ENCODE data around the gene PLET1. TPM values are rescaled to one million over a fixed set of nuclear protein-coding genes. Genes with fewer than 3 reads are reported as not detected.

Gene PLET1
- total RNA-seq, 4 donors from 2014 or later: not detected

GRCh38 chr11:112235750-112236390 lies 24.8 kb downstream of the PLET1 start:
- TF ChIP-seq, protein P1, sequence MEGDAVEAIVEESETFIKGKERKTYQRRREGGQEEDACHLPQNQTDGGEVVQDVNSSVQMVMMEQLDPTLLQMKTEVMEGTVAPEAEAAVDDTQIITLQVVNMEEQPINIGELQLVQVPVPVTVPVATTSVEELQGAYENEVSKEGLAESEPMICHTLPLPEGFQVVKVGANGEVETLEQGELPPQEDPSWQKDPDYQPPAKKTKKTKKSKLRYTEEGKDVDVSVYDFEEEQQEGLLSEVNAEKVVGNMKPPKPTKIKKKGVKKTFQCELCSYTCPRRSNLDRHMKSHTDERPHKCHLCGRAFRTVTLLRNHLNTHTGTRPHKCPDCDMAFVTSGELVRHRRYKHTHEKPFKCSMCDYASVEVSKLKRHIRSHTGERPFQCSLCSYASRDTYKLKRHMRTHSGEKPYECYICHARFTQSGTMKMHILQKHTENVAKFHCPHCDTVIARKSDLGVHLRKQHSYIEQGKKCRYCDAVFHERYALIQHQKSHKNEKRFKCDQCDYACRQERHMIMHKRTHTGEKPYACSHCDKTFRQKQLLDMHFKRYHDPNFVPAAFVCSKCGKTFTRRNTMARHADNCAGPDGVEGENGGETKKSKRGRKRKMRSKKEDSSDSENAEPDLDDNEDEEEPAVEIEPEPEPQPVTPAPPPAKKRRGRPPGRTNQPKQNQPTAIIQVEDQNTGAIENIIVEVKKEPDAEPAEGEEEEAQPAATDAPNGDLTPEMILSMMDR (IDR thresholded peaks at IDR 0.05): no peak
- TF ChIP-seq POLR2A (IDR thresholded peaks at IDR 0.05): no peak
- TF ChIP-seq EP300 (IDR thresholded peaks at IDR 0.05): no peak
- H3K9me3 ChIP-seq: no peaks in the 10 kb centered on the region
- H3K27me3 ChIP-seq: no peaks in the 10 kb centered on the region
- 92 to 95% methylated on average over 8 of the region's 8 CpGs for WGBS, 2 donors
- peaks cover 0 to 86% (median 8%) of the 10 kb centered on the region in 3 donors for H3K36me3 ChIP-seq
- no peak overlapping the region for H3K27ac ChIP-seq
- no peaks in the 10 kb centered on the region for H3K4me1 ChIP-seq
- no peak overlapping the region for H3K4me3 ChIP-seq
- no peak for DNase-seq (ENCODE audit: low spot score in 2 of 2)

DNA sequence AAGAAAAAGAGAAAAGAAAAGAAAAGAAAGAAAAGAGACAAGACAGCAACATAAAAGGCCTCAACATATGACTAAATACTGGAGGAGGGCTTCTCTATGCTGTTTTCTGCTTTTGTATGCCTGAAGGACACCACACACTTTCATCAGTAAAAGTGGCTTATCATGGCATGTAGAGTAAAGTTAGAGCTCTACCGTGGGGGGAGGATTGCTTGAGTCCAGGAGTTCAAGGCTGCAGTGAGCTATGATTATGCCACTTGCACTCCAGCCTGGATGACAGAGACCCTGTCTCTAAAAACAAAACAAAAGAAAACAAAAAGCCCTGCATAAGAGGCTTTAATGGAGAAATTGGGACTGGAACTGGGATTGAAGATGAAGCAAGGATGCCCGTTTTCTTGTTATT lies 28.7 kb downstream of the PLET1 start:
- no peak overlapping the region for H3K27ac ChIP-seq
- H3K4me3 ChIP-seq: no peak overlapping the region
- H3K4me1 ChIP-seq: peaks cover 0 to 18% (median 3%) of the 10 kb centered on the region in 4 donors
- TF ChIP-seq, protein P1 (IDR thresholded peaks at IDR 0.05): no peak
- TF ChIP-seq EP300 (IDR thresholded peaks at IDR 0.05) (no peak), POLR2A (IDR thresholded peaks at IDR 0.05) (no peak)
- no peaks in the 10 kb centered on the region for H3K9me3 ChIP-seq
- H3K36me3 ChIP-seq: peaks cover 0 to 70% (median 15%) of the 10 kb centered on the region in 3 donors
- no peak for DNase-seq (ENCODE audit: low spot score in 2 of 2)
- no peaks in the 10 kb centered on the region for H3K27me3 ChIP-seq
- WGBS, 2 donors: 86 to 87% methylated on average over 2 of the region's 2 CpGs

DNA sequence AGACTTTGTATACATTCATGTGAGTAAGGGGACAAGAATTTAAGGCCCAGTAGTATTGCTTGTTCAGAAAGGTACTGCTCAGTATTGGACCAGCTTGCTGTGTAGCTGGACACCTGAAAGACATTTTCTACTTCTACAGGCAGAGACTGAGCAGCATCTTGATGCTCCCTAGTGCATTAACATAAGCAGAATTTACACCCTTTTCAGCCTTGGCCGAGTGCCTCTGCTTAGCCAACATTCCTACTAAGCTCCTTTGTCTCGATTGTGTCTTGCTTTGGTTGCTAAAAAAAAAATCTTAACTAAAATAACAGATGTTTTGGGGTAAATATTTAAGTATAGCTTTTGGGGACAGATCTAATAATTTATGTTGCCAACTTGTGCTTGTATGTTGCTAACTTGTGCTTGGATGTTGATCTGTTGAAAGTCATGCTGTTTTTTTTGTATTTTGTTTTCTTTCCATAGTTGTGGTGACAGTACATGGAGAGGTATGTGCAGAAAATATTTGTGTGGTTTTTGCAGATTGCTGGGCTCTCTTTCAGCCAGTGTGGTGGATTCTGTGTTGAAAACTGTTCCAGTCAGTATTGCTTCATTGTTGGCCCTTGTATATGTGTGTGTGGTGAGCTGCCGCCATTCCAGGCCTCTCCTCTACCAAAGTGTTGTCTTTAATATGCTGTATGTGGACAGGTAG lies 30.8 kb downstream of the PLET1 start:
- Histone ChIP-seq H3K4me3 (no peak overlapping the region), H3K4me1 (peaks cover 0 to 26% (median 3%) of the 10 kb centered on the region in 4 donors), H3K9me3 (no peaks in the 10 kb centered on the region), H3K27ac (no peak overlapping the region), H3K27me3 (no peaks in the 10 kb centered on the region), H3K36me3 (peaks cover 0 to 49% (median 13%) of the 10 kb centered on the region in 3 donors)
- TF ChIP-seq POLR2A (IDR thresholded peaks at IDR 0.05): no peak
- TF ChIP-seq EP300 (IDR thresholded peaks at IDR 0.05): no peak
- TF ChIP-seq, protein P1 (IDR thresholded peaks at IDR 0.05): no peak
- 49 to 64% methylated on average over 3 of the region's 3 CpGs for WGBS, 2 donors
- no peak for DNase-seq (ENCODE audit: low spot score in 2 of 2)

GRCh38 chr11:112229159-112229558 lies 31.5 kb downstream of the PLET1 start:
- no peak for DNase-seq (ENCODE audit: low spot score in 2 of 2)
- H3K27ac ChIP-seq: no peak overlapping the region
- TF ChIP-seq POLR2A (IDR thresholded peaks at IDR 0.05) (no peak), EP300 (IDR thresholded peaks at IDR 0.05) (no peak)
- TF ChIP-seq, protein P1 (IDR thresholded peaks at IDR 0.05): no peak
- H3K4me1 ChIP-seq: peaks cover 0 to 26% (median 3%) of the 10 kb centered on the region in 4 donors
- H3K4me3 ChIP-seq: no peak overlapping the region
- H3K27me3 ChIP-seq: no peaks in the 10 kb centered on the region
- 96 to 97% methylated on average over 7 of the region's 7 CpGs for WGBS, 2 donors
- H3K36me3 ChIP-seq: peaks cover 0 to 42% (median 13%) of the 10 kb centered on the region in 3 donors
- no peaks in the 10 kb centered on the region for H3K9me3 ChIP-seq

DNA sequence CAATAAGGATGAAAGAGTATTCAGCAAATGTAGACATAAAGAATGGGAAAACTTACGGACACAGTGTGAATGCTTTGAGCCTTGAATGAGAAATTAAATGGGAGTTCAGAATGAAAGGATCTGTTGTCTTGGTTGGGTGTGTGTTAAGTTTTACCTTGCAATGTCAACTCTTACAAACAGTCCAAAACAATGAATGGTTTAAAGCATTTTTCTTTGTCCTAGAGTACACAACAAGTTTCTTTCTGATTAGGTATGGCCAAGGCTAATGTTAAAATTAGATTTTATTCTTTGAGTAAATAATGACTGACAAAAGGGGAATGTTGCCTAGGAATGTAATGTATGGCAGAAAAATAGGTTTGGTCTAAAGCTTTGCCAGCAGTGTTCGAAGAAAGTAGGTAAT lies 32.0 kb downstream of the PLET1 start:
- Histone ChIP-seq H3K27me3 (no peaks in the 10 kb centered on the region), H3K4me3 (no peak overlapping the region), H3K4me1 (peaks cover 0 to 26% (median 3%) of the 10 kb centered on the region in 4 donors), H3K9me3 (no peaks in the 10 kb centered on the region), H3K27ac (no peak overlapping the region), H3K36me3 (peaks cover 0 to 38% (median 13%) of the 10 kb centered on the region in 3 donors)
- no peak for DNase-seq (ENCODE audit: low spot score in 2 of 2)
- TF ChIP-seq EP300 (IDR thresholded peaks at IDR 0.05) (no peak), POLR2A (IDR thresholded peaks at IDR 0.05) (no peak)
- TF ChIP-seq, protein P1 (IDR thresholded peaks at IDR 0.05): no peak
- WGBS, 2 donors: 74 to 77% methylated on average over 2 of the region's 2 CpGs

All from tibial nerve (tissue), 4 donors.